Frontal cortex (tissue), 4 donors: Measurements from ENCODE around the gene FBXL7. TPM values are rescaled to one million over a fixed set of nuclear protein-coding genes. Genes with fewer than 3 reads are reported as not detected.

Experiments used
- DNase-seq, 2 donors: peaks; one replicate each; pipeline ENCODE4 v3.0.0; 2012; ENCODE audit warnings: low spot score in 2 of 2
- FAIRE-seq: peaks from 2 replicates; lab custom pipeline; 2012; peaks lifted over from hg19 to GRCh38; lab: Jason Lieb, UNC
- total RNA-seq: library from RNA; depleted of rRNA; stranded (reverse); fragments of >200 nt; gene quantifications from one replicate; pipeline ENCODE4 v1.2.3, GENCODE V29; 2014
- donor health status: control.
- donor health status: control.
- donor health status: control.

The FBXL7 gene
- total RNA-seq, 1 donor from 2014 or later = 1.2 TPM

DNA sequence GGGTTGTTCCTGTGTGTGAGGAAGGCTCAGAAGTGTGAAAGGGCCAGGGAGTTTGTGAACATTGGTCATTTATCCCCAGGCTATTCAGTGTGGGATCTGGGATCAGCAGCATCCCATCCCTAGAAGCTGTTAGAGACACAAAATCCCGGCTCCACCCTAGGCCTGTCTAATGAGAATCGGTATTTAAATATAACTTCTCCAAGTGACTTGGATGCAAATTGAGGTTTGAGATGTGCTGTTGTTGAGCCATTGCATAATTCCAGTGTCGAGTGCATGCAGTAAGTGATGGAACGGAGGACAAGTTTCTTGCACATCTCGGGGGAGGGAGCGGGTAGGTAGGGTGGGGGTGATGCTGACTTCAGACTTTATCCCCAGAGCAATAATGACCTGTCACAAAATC lies 138.3 kb downstream of the FBXL7 start:
- DNase-seq = no peak
- FAIRE-seq = no peak

DNA sequence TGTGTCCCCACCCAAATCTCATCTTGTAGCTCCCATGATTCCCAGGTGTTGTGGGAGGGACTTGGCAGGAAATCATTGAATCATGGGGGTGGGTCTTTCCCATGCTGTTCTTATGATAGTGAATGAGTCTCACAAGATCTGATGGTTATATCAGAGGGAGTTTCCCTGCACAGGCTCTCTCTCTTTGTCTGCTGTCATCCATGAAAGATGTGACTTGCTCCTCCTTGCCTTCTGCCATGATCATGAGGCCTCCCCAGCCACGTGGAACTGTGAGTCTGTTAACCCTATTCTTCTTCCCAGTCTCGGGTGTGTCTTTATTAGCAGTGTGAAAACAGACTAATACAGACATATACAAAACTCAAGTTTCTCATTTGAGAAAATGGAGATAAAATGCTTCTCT lies 139.3 kb downstream of the FBXL7 start:
- DNase-seq (no peak), FAIRE-seq (no peak)

DNA sequence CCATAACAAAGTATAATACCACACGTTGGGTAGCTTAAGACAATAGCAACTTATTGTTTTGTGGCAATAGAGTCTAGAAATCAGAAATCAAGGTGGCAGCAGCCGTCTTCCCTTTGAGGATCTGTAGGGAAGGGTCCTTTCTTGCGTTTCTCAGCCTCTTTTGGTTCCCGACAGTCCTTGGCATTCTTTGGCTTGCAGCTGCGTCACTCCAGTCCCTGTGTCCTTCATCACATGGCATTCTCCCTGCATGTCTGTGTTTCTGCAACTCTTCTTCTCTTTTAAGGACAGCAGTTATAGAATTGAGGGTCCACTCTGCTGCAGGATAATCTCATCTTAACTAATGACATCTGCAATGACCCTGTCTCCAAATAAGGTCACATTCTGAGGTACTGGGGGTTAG lies 140.1 kb downstream of the FBXL7 start:
- DNase-seq (no peak), FAIRE-seq (no peak)

DNA sequence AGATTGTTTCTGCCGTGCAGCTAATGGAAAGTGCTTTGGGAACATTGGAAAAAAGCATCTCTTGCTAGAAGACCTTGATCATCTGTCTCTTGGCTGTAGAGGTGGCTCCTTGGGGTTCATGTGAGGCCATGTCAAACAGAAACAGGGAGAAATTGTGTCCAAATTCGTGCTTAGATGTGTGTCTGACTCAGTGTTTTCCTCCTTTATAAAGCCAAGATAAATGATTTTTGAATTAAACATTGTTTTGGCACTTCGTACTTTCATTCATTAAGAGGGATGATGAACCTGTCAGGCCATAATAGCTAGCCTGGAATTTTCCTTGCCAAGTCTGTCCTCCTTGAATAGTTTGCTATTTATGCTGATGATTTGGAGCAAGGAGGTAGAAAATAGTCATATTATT lies 143.8 kb downstream of the FBXL7 start:
- DNase-seq = no peak
- no peak for FAIRE-seq

DNA sequence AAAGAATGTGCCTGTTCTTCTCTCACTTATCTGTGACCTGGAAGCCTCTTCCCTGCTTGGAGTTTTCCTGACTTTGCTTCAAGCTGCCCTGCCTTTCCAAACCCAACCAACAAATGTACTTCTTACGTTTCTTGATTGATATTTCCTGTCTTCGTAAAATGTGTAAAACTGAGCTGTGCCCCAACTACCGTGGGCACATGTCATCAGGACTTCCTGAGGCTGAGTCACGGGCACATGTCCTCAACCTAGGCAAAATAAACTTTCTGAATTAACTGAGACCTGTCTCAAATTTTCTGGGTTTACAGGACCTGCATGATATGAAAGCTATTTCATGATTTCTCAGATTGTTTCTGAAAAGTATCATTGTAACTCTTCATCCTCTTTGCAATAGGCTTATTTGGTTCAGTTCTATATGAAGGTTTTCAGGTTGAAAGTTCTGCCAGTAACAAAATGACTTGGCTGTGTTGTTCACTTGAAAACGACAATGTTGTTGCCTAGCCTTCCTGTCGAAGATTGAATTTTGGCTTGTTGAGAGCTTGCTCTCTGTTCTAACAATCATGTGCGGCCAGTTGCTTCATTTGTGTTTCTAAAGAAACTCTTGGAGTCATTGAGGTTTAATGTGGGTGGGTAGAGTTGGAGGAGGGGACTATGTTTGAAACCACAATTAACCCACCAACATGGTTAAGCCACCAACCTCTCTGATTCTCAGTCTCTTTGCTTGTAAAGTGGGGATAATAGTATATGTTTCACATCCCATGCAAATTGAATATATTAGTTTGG lies 145.6 kb downstream of the FBXL7 start:
- FAIRE-seq = no peak
- no peak for DNase-seq

DNA sequence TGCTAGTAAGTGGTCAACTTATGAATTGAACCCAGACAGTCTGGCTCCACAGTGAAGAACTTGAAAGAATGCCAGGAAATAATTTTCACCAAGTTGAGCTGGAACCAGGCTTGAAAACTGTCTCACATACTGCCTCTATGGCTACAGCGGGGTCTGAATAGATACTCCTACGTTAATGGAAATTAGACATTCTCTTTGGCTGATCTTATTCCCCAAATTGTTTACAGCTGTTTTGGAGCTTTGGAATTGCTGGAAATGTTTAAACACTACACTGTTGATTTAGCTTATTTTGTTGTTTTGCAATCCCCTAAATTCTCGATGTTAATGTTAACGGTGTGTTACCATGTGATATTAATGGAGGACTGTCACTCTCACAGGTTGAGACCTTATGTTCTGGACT lies 146.4 kb downstream of the FBXL7 start:
- FAIRE-seq (no peak), DNase-seq (no peak)

DNA sequence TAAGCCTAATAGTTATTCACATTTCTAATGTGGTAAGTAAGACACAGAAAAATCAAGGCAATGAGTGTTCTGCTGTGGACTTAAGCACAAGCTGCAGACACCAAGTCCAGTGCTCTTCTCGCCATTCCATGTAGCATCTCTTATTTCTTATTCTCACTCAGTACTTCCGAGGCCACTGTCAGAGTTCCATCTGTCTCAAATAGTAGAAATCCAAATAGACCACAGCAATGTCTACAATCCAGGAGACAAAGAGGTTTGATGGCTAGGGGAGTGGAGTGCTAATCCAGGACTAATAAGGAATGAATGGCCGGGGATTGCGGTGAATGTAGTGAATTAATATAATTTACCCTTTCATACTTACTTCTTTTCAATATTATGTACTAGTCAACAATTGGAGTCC lies 147.3 kb downstream of the FBXL7 start:
- DNase-seq (no peak), FAIRE-seq (no peak)

DNA sequence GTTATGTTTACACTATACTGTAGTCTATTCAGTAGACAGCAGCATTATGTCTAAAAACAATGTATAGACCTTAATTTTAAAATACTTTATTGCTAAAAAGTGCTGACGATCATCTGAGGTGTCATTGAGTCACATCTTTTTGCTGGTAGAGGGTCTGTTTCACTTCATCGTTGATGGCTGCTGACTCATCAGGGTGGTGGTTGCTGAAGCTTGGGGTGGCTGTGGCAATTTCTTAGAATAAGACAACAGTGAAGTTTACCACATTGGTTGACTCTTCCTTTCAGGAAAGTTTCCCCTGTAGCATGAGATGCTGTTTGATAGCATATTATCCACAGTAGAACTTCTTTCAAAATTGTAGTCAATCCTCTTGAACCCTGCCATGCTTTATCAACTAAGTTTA lies 150.3 kb downstream of the FBXL7 start:
- DNase-seq (no peak), FAIRE-seq (no peak)

DNA sequence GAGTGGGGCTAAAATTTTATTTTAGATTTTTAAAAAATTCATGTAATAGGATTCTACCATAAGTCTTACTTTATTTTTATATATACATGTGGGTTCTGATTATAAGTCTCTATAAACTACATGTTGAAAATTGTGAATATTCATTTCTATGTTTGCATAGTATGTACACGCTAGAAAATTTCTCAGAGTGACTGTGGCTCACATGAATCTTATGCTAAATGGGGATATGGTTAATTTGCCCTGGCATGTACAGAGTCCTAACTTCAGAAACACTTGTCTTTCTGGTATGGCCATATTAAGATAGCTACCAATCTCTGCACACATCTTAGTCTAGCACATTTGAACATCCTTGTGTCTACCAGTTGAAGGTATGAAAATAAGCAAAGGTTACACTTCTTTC lies 154.8 kb downstream of the FBXL7 start:
- DNase-seq = no peak
- no peak for FAIRE-seq

DNA sequence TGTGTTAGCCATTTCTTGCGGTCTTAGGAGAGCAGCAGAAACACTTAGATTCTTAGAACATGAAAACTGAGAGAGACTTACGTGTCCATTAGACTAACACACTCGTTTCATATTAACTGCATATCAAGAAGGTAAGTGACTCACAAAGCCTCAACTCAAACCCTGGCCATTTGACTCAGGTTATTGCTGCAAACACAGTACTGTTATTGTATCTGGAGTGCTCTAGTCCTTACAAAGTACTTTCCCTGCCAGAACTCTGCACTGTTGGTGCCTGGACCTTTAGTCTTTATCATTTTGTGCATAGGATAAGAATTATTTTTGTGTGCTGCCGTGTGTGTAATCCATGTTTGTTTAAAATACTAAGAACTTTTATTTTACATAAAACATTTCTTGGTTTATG lies 155.7 kb downstream of the FBXL7 start:
- FAIRE-seq (no peak), DNase-seq (no peak)

DNA sequence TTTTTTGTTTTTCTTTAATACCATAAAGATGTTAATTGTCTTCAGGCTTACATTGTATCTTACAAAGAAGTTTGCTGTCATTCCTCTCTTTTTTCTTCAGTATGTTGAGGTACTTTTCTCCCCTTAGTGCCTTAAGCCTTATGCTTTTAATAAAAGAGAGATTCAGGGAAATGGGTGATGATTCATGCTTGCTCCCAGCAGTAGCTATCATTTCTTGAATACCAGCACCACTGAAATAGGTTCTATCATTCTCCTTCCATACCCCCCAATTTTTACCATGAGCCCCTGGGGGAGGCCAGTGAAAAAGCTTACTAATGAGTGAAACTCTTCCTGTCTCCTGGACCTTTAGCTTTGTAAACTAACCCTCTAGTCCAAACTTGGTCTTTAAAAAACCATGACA lies 165.0 kb downstream of the FBXL7 start:
- no peak for DNase-seq
- no peak for FAIRE-seq

DNA sequence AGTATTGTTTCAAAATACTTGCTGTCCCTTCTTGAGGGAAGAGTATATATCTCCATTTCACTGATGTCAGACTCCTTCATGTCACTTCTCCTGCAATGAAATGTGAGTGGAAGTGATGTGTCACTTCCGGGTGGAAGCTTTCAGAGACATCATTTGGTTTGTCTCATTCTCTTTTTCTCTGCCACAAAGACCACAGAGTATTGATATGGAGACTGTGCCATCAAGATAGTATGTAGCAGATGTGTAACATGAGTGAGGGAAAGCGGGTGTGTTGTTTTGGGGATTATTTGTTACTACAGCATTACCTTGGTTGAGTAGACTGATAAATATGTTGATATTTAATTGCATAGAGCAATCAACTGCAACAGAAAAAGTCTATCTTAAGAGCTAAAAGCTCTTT lies 169.8 kb downstream of the FBXL7 start:
- FAIRE-seq = no peak
- no peak for DNase-seq

DNA sequence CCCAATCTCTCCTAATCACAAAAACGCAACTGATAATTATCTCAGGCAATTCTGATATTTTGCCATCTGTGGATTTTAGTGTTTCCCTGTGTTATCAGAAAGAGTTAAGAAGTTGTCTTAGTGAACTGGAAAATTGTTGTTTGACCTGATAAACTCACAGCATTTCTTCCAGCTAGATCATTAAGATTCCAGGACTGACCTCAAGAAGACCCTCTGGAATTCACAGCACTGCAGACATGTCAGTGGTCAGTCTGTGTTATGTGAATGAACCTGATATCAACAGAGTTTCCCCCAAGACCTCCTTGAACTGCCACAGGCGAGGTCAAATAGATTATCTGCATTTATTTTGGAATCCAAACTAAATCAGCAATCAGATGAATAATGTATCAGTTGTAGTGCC lies 174.7 kb downstream of the FBXL7 start:
- FAIRE-seq = no peak
- DNase-seq = no peak

DNA sequence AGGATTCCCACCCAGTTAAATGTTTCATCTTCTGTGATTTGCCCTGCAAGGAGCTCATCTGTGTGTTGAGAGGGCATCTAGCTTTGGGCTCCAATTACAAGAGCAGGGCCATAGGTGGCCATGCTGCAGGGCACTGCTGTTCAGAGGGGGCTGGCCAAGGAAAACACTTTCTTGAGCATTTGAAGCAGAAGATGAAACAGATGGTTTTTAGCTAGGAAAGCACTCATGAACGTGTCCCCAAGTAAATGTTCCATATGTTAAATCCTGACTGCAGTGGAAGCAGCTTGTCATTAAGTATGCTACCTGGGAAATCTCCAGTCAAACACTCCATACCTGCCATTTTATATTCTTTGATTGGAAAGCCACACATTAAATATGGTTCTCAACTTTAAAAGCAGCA lies 176.6 kb downstream of the FBXL7 start:
- no peak for FAIRE-seq

DNA sequence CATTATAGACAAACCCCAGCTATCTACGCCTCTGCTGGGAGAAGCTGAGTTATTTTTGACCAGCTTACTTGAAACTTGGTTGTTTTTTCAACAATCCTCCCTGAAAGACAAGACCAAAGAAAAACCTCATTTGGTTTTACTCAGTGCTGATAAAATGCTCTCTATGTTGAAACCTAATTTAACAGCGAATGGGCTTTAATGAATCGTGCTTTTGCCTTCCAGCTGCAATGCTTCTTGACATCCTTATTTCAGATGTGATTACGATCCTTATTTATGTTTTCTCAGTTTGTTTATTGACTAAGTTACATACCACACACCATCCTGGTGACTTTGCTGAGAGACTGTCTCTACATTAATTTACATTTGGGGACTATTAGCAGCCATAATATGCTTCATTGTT lies 179.2 kb downstream of the FBXL7 start:
- no peak for FAIRE-seq
- DNase-seq = no peak

More for the DNA sequence above, 176.6 kb downstream of the FBXL7 start:
- DNase-seq = no peak

DNA sequence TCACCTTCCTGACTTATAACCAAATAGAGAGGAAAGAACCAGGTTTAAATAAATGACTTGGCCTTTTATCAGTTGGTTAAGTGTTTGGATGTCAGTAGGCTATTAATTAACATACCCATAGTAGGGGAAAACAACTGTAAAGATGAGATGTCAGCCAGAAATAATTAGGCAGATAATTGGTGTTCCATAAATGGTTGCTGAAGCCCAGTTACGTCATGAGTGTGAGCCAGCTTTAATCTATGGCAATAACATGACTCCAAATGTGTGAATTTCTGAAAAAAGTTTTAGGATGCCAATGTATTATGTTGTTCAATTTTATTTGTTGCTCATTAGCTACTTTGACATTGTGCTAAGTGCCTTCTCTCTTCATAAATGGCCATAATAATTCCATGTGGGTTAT lies 180.5 kb downstream of the FBXL7 start:
- no peak for FAIRE-seq
- no peak for DNase-seq

DNA sequence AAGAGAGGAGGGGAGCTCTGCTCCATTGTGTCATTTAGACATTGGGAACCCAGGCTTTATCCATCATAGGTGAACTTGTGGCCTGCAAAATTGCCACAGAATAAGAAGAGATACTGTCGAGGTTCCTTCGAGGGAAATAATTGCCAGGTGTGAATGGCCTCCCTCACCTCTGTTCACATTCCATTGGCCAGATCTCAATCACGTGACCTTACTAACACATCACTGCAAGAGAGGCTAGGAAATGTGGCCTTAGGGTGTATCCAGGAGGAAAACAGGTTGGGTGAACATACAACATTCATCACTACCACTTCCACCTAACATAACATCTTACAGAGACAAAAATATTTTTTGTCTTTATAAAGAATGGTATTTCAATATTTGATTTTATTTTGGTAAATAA lies 182.1 kb downstream of the FBXL7 start:
- peak; percentile 89 for FAIRE-seq

DNA sequence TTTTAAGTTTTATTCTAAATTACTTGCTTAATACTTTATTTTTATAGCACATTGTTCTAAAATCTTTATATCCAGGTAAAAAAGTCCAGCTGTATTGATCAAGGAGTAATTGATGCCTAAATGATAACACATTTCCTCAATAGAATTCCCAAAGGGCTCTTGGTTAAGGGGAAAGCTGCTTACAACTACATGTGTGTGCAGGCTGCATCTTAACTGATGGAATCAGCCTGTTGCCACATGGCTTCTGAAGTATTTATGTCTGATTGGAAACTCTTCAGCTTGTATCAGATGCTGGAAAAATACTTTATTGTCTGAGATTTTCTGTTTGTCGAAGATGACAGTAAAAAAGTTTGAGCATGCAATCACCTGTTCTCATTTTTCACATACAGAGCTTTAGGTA lies 182.6 kb downstream of the FBXL7 start:
- DNase-seq = no peak
- FAIRE-seq = no peak

More for the DNA sequence above, 182.1 kb downstream of the FBXL7 start:
- DNase-seq = no peak

DNA sequence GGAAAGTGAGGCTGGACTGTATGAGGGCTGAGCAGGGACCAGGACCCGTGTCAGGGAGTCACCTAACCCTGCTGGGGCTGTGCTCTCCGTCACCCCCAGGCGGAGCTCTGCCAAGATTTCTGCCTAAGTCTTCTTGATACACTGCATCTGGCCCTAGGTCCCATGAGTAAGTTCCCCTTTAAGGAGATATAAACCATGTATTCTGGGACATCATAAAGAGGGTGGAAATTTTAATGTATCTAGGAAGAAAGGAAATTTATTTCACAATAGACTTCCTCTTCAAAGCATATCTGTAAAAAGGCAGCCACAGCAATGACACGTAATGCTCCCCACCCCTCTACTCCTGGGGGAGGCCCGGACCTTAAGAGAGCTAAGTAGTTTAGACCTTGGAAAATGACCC lies 183.4 kb downstream of the FBXL7 start:
- DNase-seq (no peak), FAIRE-seq (no peak)

DNA sequence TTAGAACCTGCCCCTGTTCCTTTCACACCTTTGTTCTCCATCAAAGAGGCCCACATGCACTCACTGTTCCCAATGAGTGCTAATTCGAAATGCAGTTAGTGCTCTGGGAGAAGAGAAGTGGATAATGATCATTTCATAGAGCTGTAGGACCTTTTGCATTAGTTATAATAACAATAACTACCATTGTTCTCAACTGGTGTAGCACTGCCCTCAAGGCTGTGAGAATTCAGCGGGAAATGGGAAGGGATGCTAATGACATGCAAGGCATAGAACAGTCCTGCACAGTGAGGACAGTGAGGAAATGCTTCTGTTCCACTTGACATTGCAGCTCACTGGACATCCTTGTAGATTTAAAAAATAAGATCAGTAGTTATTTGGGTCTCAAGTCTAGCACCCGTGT lies 187.4 kb downstream of the FBXL7 start:
- no peak for FAIRE-seq
- DNase-seq = no peak

DNA sequence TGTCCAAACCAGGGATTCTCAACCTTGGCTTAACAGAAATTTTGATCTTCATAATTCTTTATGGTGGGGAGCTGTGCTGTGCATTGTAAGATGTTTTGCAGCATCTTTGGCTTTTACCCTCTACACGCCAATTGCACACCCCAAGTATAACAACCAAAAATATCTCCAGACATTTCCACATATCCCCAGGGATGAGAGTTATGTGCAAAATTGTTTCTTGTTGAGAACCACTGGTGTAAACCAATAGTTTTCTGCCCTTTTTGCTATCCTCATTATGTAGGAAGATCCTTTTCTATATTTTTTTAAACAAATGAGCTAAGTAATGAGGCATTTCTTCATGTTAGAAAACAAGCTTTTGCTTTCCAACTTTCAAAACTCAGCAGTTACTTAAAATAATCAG lies 189.9 kb downstream of the FBXL7 start:
- FAIRE-seq = no peak

DNA sequence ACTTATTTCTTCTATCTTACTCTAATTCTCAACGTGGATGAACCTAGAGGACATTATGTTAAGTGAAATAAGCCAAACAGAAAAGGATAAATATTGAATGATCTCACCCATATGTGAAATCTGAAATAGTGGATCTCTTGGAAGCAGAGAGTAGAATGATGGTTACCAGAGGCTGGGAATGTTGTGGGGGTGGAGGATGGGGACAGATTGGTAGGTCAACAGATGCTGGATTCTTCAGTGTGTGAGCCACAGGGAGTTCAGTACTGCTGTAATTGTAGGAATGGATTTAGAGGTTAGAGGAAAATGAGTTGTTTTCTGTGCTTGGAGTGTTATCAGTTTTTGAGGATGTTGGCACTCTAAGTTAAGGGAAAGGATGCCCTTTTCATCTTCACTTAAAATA lies 190.6 kb downstream of the FBXL7 start:
- no peak for DNase-seq
- no peak for FAIRE-seq

More for the DNA sequence above, 189.9 kb downstream of the FBXL7 start:
- no peak for DNase-seq
